Upper lobe of left lung (tissue), 6 donors: ENCODE results near the gene SUSD2. TPM values are rescaled to one million over a fixed set of nuclear protein-coding genes. Genes with fewer than 3 reads are reported as not detected.

ENCODE experiments used
- ATAC-seq, 2 donors: fragments of 200-7000 bp; cut with Tn5 transposase; one replicate each; pipeline ENCODE4 v1.9.1; 2022; ENCODE audit warnings: mild to moderate bottlenecking in 2 of 2, moderate library complexity in 2 of 2; ENCODE audit not compliant: low FRiP score in 2 of 2
- DNase-seq, 2 donors: peaks; one replicate each; pipeline ENCODE4 v3.0.0-alpha.2; 2019 to 2020
- H3K27ac ChIP-seq, 4 donors: fragments of 200-600 bp; sonication (generic); one replicate each; pipeline ENCODE4 v1.5.1; 2016 to 2019
- H3K27me3 ChIP-seq, 4 donors: fragments of 200-600 bp; sonication (generic); one replicate each; pipeline ENCODE4 v1.5.1; 2017 to 2019
- H3K36me3 ChIP-seq, 4 donors: fragments of 200-600 bp; sonication (generic); one replicate each; pipeline ENCODE4 v1.5.1; 2016 to 2019
- H3K4me1 ChIP-seq, 4 donors: fragments of 200-600 bp; sonication (generic); one replicate each; pipeline ENCODE4 v1.5.1; 2018 to 2019
- H3K4me3 ChIP-seq, 4 donors: fragments of 200-600 bp; sonication (generic); one replicate each; pipeline ENCODE4 v1.5.1; 2017 to 2019; ENCODE audit warnings: mild to moderate bottlenecking in 2 of 4, moderate library complexity in 1 of 4
- H3K9me3 ChIP-seq, 4 donors: fragments of 200-600 bp; sonication (generic); one replicate each; pipeline ENCODE4 v1.5.1; 2018 to 2019
- CTCF ChIP-seq, 6 experiments: fragments of 450-650 bp in 4 of 6; fragments of 200-600 bp in 2 of 6; sonication (generic) in 2 of 6; IDR thresholded peaks; one replicate each; pipeline ENCODE4 v1.5.1; 2016 to 2019; ENCODE audit warnings: antibody characterized with exemption in 6 of 6
- EP300 ChIP-seq, 4 donors: sonication (generic); formaldehyde crosslinking; IDR thresholded peaks; one replicate each; pipeline ENCODE4 v1.5.1; 2017; ENCODE audit warnings: antibody characterized with exemption in 4 of 4, control low read depth in 2 of 4
- POLR2A ChIP-seq, 4 donors: fragments of 450-650 bp; IDR thresholded peaks; one replicate each; pipeline ENCODE4 v1.5.1; 2016 to 2017; ENCODE audit warnings: antibody characterized with exemption in 4 of 4, mild to moderate bottlenecking in 2 of 4
- POLR2AphosphoS5 ChIP-seq, 2 donors: sonication (generic); formaldehyde crosslinking; IDR thresholded peaks; one replicate each; pipeline ENCODE4 v1.5.1; 2017; ENCODE audit warnings: antibody characterized with exemption in 2 of 2
- WGBS, 2 donors: methylation state at CpG; one replicate each; pipeline ENCODE4 v1.1.5; 2017 to 2018; 5-methylcytosine and 5-hydroxymethylcytosine counted together
- total RNA-seq, 6 donors: library from RNA; depleted of rRNA in 4 of 6; stranded (reverse); fragments of >200 nt in 4 of 6; gene quantifications; one replicate each; pipeline versions ENCODE4 v1.1.0 to v1.2.1, GENCODE V29; 2016 to 2021
- donor health status: DM: no; HTN: no; CAD: no; lungs with moderate emphysema.
- donor health status: DM: no; HTN: yes; CAD: no; lungs with severe emphysema.

The SUSD2 gene
- total RNA-seq, 6 donors from 2014 or later: 191 to 645 (median 348) TPM

DNA sequence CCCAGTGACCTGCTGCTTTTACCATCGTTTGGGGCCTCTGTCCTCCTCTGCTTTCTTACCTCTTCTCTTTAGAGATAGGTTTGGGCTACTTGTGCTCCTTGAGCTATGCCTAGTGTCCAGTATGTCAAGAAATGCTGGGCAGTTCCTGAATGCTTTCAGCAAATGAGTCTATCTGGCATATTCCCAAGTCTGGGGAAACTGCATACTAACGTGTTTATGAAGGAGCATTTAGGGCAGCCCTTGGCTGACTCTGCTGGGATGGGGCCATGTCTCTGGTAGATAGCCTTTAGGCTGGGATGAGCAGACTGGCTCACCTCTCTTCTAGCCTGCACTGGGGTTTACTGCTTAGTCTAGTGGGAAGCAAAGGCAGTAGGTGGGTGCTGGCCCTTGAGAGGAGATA lies 43.7 kb upstream of the SUSD2 start:
- ATAC-seq (no peak), DNase-seq (no peak)
- Histone ChIP-seq H3K4me3 (no peak overlapping the region), H3K27me3 (no peaks in the 10 kb centered on the region), H3K4me1 (peaks cover 30 to 36% (median 33%) of the 10 kb centered on the region in 4 donors), H3K36me3 (peaks cover 0 to 45% (median 22%) of the 10 kb centered on the region in 4 donors), H3K9me3 (no peaks in the 10 kb centered on the region), H3K27ac (no peak overlapping the region)
- TF ChIP-seq EP300 (IDR thresholded peaks at IDR 0.05): no peak
- 43 to 45% methylated on average over 2 of the region's 2 CpGs for WGBS, 2 donors

GRCh38 chr22:24138649-24139420 lies 42.5 kb upstream of the SUSD2 start:
- 98% methylated on average over 7 of the region's 7 CpGs for WGBS, 2 donors
- H3K9me3 ChIP-seq: no peaks in the 10 kb centered on the region
- ATAC-seq: no peak
- no peak for DNase-seq
- H3K4me1 ChIP-seq: peaks cover 22 to 34% (median 32%) of the 10 kb centered on the region in 4 donors
- no peak overlapping the region for H3K4me3 ChIP-seq
- no peak overlapping the region for H3K27ac ChIP-seq
- TF ChIP-seq EP300 (IDR thresholded peaks at IDR 0.05): no peak
- no peak for TF ChIP-seq POLR2A (IDR thresholded peaks at IDR 0.05)
- TF ChIP-seq POLR2AphosphoS5 (IDR thresholded peaks at IDR 0.05): no peak
- TF ChIP-seq CTCF (IDR thresholded peaks at IDR 0.05): no peak
- peaks cover 0 to 40% (median 21%) of the 10 kb centered on the region in 4 donors for H3K36me3 ChIP-seq
- H3K27me3 ChIP-seq: no peaks in the 10 kb centered on the region

- Histone ChIP-seq H3K27ac (peak overlapping the region in 3 of 4 donors; percentile 18 to 53 (median 42)), H3K36me3 (peaks cover 0 to 26% (median 9%) of the 10 kb centered on the region in 4 donors), H3K4me3 (no peak overlapping the region), H3K9me3 (no peaks in the 10 kb centered on the region), H3K4me1 (peaks cover 37 to 48% (median 46%) of the 10 kb centered on the region in 4 donors), H3K27me3 (no peaks in the 10 kb centered on the region)
- TF ChIP-seq EP300 (IDR thresholded peaks at IDR 0.05): no peak
- TF ChIP-seq POLR2A (IDR thresholded peaks at IDR 0.05): no peak
- no peak for TF ChIP-seq CTCF (IDR thresholded peaks at IDR 0.05)
- TF ChIP-seq POLR2AphosphoS5 (IDR thresholded peaks at IDR 0.05): no peak
- ATAC-seq (peak in 1 of 2 donors; percentile 57), DNase-seq (no peak)
- 61 to 63% methylated on average over 2 to 3 of the region's 3 CpGs for WGBS, 2 donors
Observed at GRCh38 chr22:24140357-24140756, 40.9 kb upstream of the SUSD2 start.

DNA sequence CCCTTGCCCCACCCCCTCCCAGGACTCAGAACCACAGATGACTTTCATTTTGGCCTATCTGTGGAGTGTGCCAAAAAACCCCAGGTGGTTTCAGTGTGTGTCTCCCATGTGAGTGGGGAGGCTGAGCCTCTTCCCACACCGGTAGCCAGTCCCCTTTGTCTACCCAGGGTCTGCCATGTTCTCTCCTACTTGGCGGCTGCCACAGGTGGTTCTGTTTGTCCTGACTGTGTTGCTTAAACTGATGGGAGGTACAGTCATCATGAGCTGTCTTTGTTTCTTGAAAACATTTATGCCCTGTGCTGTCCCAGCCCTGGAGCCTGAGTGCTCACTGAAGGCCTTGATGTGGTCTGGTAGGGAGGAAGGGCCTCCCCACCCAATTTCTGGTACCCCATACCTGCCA lies 39.7 kb upstream of the SUSD2 start:
- Histone ChIP-seq H3K9me3 (no peaks in the 10 kb centered on the region), H3K36me3 (peaks cover 0 to 19% (median 8%) of the 10 kb centered on the region in 4 donors), H3K27me3 (no peaks in the 10 kb centered on the region), H3K27ac (peak overlapping the region in 3 of 4 donors; percentile 27 to 88 (median 83)), H3K4me1 (peaks cover 49 to 60% (median 58%) of the 10 kb centered on the region in 4 donors), H3K4me3 (no peak overlapping the region)
- no peak for ATAC-seq
- WGBS, 2 donors: 89 to 100% methylated on average over 1 to 2 of the region's 2 CpGs
- DNase-seq: no peak
- TF ChIP-seq EP300 (IDR thresholded peaks at IDR 0.05) (no peak), CTCF (IDR thresholded peaks at IDR 0.05) (no peak)

GRCh38 chr22:24142241-24142640 lies 39.0 kb upstream of the SUSD2 start:
- no peaks in the 10 kb centered on the region for H3K9me3 ChIP-seq
- ATAC-seq: no peak

More at GRCh38 chr22:24142241-24142640, 39.0 kb upstream of the SUSD2 start:
- 83 to 89% methylated on average over 2 of the region's 2 CpGs for WGBS, 2 donors
- no peaks in the 10 kb centered on the region for H3K27me3 ChIP-seq
- H3K4me3 ChIP-seq: no peak overlapping the region
- peak overlapping the region in 3 of 4 donors; percentile 19 to 88 (median 83) for H3K27ac ChIP-seq
- peaks cover 0 to 16% (median 7%) of the 10 kb centered on the region in 4 donors for H3K36me3 ChIP-seq
- no peak for DNase-seq
- no peak for TF ChIP-seq CTCF (IDR thresholded peaks at IDR 0.05)
- H3K4me1 ChIP-seq: peaks cover 55 to 66% (median 63%) of the 10 kb centered on the region in 4 donors
